Measurements from ENCODE around the gene KIAA0930.
"Not testable (repeated sequence)": the region's sequence is repeated elsewhere in the genome, so short reads cannot be mapped to it uniquely, and the experiment has no call there.

KIAA0930 gene

GRCh38 chr22:45240810-45241631 lies at the start of gene KIAA0930:
Gene KIAA0930 (minus strand): TSS chr22:45240894. CDS start chr22:45240703, 191 bp downstream.
- peak; percentile 79 for DNase-seq (ENCODE audit: low spot score)

GRCh38 chr22:45286854-45287551 lies 46.3 kb upstream of the KIAA0930 start:
- DNase-seq (ENCODE audit: low spot score): no peak

- DNase-seq (ENCODE audit: low spot score): no peak
Measured at GRCh38 chr22:45285263-45286058, 44.8 kb upstream of the KIAA0930 start.

- no peak for DNase-seq (ENCODE audit: low spot score)
Measured at GRCh38 chr22:45284705-45285262, 44.1 kb upstream of the KIAA0930 start, which contains the start of gene UPK3A. Gene UPK3A (plus strand): TSS chr22:45284949. CDS start chr22:45285014, 65 bp downstream.

GRCh38 chr22:45281010-45281409 lies 40.3 kb upstream of the KIAA0930 start:
- no peak for DNase-seq (ENCODE audit: low spot score)

- no peak for DNase-seq (ENCODE audit: low spot score)
Measured at GRCh38 chr22:45280587-45280980, 39.9 kb upstream of the KIAA0930 start.

GRCh38 chr22:45278125-45278524 lies 37.4 kb upstream of the KIAA0930 start:
- DNase-seq (ENCODE audit: low spot score): no peak

- DNase-seq (ENCODE audit: low spot score): not testable (repeated sequence)
Measured at GRCh38 chr22:45277720-45278119, 37.0 kb upstream of the KIAA0930 start.

GRCh38 chr22:45276507-45277105 lies 35.9 kb upstream of the KIAA0930 start:
- DNase-seq (ENCODE audit: low spot score): no peak

GRCh38 chr22:45273452-45274075 lies 32.9 kb upstream of the KIAA0930 start:
- no peak for DNase-seq (ENCODE audit: low spot score)

GRCh38 chr22:45272498-45272897 lies 31.8 kb upstream of the KIAA0930 start:
- no peak for DNase-seq (ENCODE audit: low spot score)

- DNase-seq (ENCODE audit: low spot score): peak; percentile 84
Measured at GRCh38 chr22:45271667-45272201, 31.0 kb upstream of the KIAA0930 start.

- no peak for DNase-seq (ENCODE audit: low spot score)
Measured at GRCh38 chr22:45270095-45271020, 29.7 kb upstream of the KIAA0930 start.

GRCh38 chr22:45268958-45269844 lies 28.5 kb upstream of the KIAA0930 start:
- peak; percentile 76 for DNase-seq (ENCODE audit: low spot score)

- no peak for DNase-seq (ENCODE audit: low spot score)
Measured at GRCh38 chr22:45268167-45268957, 27.7 kb upstream of the KIAA0930 start.

- DNase-seq (ENCODE audit: low spot score): no peak
Measured at GRCh38 chr22:45265535-45265934, 24.8 kb upstream of the KIAA0930 start.

- peak; percentile 82 for DNase-seq (ENCODE audit: low spot score)
Measured at GRCh38 chr22:45263463-45264269, 23.0 kb upstream of the KIAA0930 start.
